G401 (cell line): Measurements from ENCODE around the gene FAM227A. TPM values are rescaled to one million over a fixed set of nuclear protein-coding genes. Genes with fewer than 3 reads are reported as not detected.
"Not testable (repeated sequence)": the region's sequence is repeated elsewhere in the genome, so short reads cannot be mapped to it uniquely, and the experiment has no call there.

ENCODE experiments used
- DNase-seq: peaks from one replicate; pipeline ENCODE4 v3.0.0-alpha.2; 2015; ENCODE audit warnings: low spot score
- in situ Hi-C: cut with HindIII; loops from 2 replicates; pipeline ENCODE4 v1.10.0; 2016; ENCODE audit warnings: low sequenced_read_pairs, mixed read lengths
- total RNA-seq: library from RNA; depleted of rRNA; stranded (reverse); fragments of >200 nt; shearing (Covaris generic); gene quantifications from 2 replicates; pipeline ENCODE4 v1.2.3, GENCODE V29; 2014

FAM227A gene
- total RNA-seq, 1 experiment from 2014 or later, result 0.41 TPM

- in situ Hi-C loops, result no loop called here
- DNase-seq, result no peak
These were observed 19.6 kb upstream of the FAM227A start for GRCh38 chr22:38675833-38676232.

- DNase-seq, result peak; percentile 36
- in situ Hi-C loops, result no loop called here
These were observed 18.7 kb upstream of the FAM227A start for GRCh38 chr22:38674888-38675287.

- in situ Hi-C loops, result no loop called here
- DNase-seq, result peak; percentile 44
These were observed 1.1 kb upstream of the FAM227A start for GRCh38 chr22:38657045-38657909.

- no peak for DNase-seq
- in situ Hi-C loops, result no loop called here
These were observed 505 bp downstream of the FAM227A start for GRCh38 chr22:38655519-38656255.

- no peak for DNase-seq
- in situ Hi-C loops, result loop anchor here (5.0 kb wide), 1 partner anchor 66 kb away; no protein-coding TSS in a partner anchor
These were observed 2.5 kb downstream of the FAM227A start for GRCh38 chr22:38653741-38654140.

GRCh38 chr22:38652859-38653258 is 3.3 kb downstream of the FAM227A start:
- in situ Hi-C loops, result loop anchor here (5.0 kb wide), 1 partner anchor 66 kb away; no protein-coding TSS in a partner anchor
- no peak for DNase-seq

GRCh38 chr22:38649841-38650522 is 6.2 kb downstream of the FAM227A start:
- DNase-seq, result no peak
- in situ Hi-C loops, result loop anchor here (5.0 kb wide), 1 partner anchor 63 kb away; no protein-coding TSS in a partner anchor

- no peak for DNase-seq
- in situ Hi-C loops, result no loop called here
These were observed 10.8 kb downstream of the FAM227A start for GRCh38 chr22:38645430-38645829.

- DNase-seq, in situ Hi-C loops: not testable (repeated sequence)
These were observed 11.9 kb downstream of the FAM227A start for GRCh38 chr22:38644245-38644644.

GRCh38 chr22:38641476-38642040 is 14.6 kb downstream of the FAM227A start:
- in situ Hi-C loops, result no loop called here
- DNase-seq, result no peak

- DNase-seq, result no peak
These were observed 17.5 kb downstream of the FAM227A start for GRCh38 chr22:38638728-38639127.

GRCh38 chr22:38638216-38638615 is 18.0 kb downstream of the FAM227A start:
- in situ Hi-C loops, result no loop called here
- no peak for DNase-seq

More at GRCh38 chr22:38638728-38639127, 17.5 kb downstream of the FAM227A start:
- in situ Hi-C loops, result no loop called here

- DNase-seq, result no peak
- in situ Hi-C loops, result no loop called here
These were observed 23.7 kb downstream of the FAM227A start for GRCh38 chr22:38632528-38632927.

GRCh38 chr22:38631724-38632123 is 24.5 kb downstream of the FAM227A start:
- in situ Hi-C loops, result no loop called here
- no peak for DNase-seq

GRCh38 chr22:38629108-38629507 is 27.1 kb downstream of the FAM227A start:
- in situ Hi-C loops, result no loop called here
- no peak for DNase-seq

- in situ Hi-C loops, result no loop called here
These were observed 27.7 kb downstream of the FAM227A start for GRCh38 chr22:38628444-38628843.

GRCh38 chr22:38623351-38623750 is 32.8 kb downstream of the FAM227A start:
- no peak for DNase-seq
- in situ Hi-C loops, result no loop called here

More at GRCh38 chr22:38628444-38628843, 27.7 kb downstream of the FAM227A start:
- no peak for DNase-seq

GRCh38 chr22:38618682-38619081 is 37.5 kb downstream of the FAM227A start:
- in situ Hi-C loops, result no loop called here
- DNase-seq, result no peak

GRCh38 chr22:38618258-38618657 is 37.9 kb downstream of the FAM227A start:
- no peak for DNase-seq
- in situ Hi-C loops, result no loop called here
